GM12891 (cell line): ENCODE results near the gene MAL.

Experiments used
- POLR2A ChIP-seq: IDR thresholded peaks from 2 replicates; pipeline ENCODE4 v1.6.1; 2011; ENCODE audit warnings: low read depth, low read length, control low read depth
- POLR2AphosphoS5 ChIP-seq: IDR thresholded peaks from 2 replicates; pipeline ENCODE4 v1.6.1; 2011; ENCODE audit warnings: low read depth, low read length, control low read depth
- POU2F2 ChIP-seq: IDR thresholded peaks from 2 replicates; pipeline ENCODE4 v1.6.1; 2011; ENCODE audit warnings: low read depth, mild to moderate bottlenecking, control low read depth, low read length, moderate library complexity
- SPI1 ChIP-seq: IDR thresholded peaks from 2 replicates; pipeline ENCODE4 v1.6.1; 2011; ENCODE audit warnings: low read depth, low read length, control low read depth
- TAF1 ChIP-seq: IDR thresholded peaks from 2 replicates; pipeline ENCODE4 v1.6.1; 2011; ENCODE audit warnings: low read depth, low read length, control low read depth

DNA sequence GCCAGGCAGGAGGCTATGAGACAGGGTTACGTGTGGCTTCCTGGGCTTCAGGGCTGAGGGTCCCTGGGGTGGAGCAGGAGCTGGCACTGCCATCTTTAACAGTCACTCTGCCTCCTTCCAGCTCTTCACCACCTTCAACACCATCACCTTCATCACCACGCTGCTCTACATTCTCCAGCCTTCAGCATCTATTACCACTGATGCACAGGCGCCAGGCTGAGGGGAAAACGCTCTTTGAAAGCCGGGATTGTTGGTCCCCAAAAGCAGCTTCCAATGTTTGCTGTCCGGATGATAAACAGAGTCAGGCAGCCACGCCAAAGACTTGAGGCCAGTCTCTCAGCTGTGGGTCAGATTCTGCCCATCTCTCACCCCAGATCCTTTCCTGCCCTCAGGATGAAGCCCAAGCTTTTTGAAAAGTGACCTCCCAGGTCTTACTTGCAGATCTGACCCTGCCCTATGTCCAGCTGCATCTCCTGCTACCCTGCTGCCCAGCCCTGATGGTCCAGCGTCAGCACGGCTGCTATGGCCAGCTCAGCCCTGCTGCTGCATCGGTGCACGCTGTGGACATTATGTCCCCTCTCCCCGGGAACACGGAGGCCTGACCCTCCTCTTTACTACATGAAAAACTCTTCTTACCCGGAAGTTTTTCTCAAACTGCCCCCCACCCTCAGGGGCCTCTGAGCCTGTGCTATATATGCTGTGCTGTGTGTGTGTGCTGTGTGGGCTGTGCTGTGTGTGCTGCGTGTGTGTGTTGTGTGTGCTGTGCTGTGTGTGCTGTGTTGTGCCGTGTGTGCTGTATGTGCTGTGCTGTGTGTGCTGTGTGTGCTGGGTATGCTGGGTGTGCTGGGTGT, 31.2 kb upstream of the MAL start:
- TF ChIP-seq POLR2A (no peak), TAF1 (no peak), POLR2AphosphoS5 (no peak), SPI1 (no peak), POU2F2 (no peak)
